HG02642 (cell line): ENCODE data around the gene MRPL44.

Source experiments
- ATAC-seq: cut with Tn5 transposase; IDR thresholded peaks from one replicate; pipeline ENCODE4 v1.9.1; 2021; ENCODE audit warnings: mild to moderate bottlenecking; ENCODE audit not compliant: unreplicated experiment, poor library complexity

Gene MRPL44

DNA sequence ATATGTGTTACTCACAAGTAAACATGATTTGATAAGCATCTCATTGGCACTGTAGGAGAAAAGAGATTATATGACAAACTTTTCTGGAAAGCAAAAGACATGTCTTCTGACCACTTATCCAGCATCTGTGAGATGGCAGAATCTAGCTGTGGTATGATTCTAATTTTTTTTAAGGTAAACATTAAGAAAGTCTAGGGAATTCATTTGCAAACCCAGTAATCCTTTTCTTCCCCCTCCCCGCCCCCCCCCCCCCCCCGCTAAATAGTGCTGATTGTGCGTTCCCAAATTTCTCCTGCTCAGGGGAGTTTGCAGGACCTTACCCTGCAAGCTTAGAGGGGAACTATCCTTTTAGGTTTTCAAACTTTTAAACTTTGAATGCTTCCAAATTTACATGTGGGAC, 12.1 kb downstream of the MRPL44 start:
- ATAC-seq: no peak

DNA sequence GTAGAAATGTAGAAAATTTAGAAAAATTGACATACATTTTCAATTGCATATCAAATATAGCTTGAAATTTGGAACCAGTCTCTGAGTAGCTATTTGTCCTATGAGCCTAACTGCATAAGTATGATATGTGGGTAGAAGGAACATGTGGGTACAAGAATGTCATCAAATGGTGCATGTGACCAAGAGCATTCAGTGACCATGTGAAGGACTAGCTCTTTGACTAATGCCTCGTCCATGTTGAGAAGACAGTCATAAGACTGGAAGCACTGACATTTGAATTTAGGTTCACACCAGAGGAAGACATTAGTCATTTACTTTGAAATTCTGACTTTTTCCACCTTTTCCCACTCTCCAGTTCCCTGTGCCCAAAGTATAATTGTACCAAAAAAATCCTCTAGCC, 12.6 kb downstream of the MRPL44 start:
- ATAC-seq: no peak

DNA sequence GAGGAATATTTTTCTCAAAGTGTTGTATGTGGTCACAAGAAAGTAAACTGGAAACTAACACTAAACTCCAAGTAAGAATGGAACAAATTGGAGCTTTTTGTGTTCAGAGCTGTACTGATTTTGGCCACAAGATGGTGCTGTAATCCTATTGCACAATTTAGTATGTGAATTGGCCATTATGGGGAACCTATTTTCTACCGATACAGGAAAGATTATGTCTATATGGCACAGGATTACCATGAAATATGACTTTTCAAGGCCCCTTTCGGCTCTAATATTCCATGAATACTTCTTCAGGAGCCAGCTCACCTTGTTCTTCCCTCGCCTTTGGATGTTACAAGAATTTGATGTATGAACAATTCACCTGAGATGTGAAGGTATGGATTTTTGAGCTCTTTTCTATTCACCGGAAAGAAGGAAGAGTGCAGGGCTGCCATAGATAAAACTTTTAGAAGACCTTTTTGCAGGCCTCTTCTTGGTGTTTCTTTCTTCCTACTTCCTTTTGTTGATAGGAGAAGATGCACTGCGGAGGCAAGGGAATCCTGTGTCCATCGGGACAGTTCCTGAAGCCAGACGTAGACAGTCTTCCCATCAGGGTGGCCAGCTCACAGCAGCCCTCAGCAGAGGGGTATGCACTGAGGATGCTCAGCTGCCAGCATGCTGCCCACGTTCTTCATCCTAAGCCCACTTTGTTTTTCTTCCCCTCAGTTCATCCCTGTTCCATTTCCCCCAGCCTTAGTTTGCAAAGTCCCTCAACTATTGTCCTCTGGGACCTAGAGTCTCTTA, 13.3 kb downstream of the MRPL44 start:
- ATAC-seq: peak; percentile 78

DNA sequence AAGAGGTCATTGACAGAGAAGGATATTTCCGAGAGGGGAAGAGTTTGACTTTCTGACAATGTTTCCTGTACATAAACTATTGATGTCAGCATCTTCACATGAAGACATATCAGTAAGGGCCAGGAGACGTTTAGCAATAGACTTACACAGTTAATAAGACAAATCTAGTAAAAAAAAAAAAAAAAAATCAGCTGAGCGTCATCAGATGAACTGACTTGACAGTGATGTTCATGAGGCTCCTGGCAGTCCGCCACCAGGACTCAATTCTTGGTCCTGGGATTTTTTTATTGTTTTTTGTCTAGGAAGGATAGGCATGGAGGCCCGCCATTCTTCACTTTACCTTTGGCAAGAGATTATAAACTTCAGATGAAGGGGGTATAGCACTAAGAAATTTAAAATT, 14.5 kb downstream of the MRPL44 start:
- ATAC-seq: no peak

DNA sequence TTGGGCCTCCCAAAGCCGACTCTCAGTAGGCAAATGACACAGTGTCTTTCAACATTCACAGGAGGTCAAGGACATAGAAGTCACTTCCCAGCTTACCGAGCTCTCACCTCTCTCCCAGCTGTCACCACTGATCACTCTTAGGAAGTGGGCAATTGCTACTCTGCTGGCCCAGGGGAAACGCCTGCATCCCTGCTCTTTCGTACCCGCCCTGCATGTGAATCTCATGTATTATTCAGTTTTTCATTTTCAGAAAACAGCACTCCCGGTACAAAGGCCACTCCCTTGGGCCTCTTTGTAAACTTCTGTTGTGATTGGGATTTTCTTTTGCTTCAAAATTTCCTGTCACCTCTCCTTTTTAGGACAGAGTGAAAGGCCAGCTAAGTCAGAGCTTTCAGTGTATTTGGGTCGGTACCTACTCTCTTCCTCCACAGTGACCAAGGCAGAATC, 15.4 kb downstream of the MRPL44 start:
- no peak for ATAC-seq

DNA sequence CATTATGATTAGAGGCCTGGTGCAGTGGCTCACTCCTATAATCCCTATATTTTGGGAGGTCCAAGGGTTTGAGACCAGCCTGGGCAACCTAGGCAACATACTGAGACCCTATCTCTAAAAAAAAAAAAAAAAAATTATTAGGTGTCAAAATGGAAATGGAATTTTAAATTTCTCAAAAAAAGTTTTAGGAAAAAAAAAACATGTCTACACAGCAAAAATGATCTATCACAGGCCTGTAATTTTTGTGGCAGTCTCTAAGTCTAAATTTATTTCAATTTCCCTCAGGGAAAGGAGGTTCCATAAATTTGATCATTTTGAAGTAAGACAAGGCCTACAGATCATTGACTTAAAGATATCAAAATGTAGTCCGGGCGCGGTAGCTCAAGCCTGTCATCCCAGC, 16.3 kb downstream of the MRPL44 start:
- ATAC-seq: no peak

DNA sequence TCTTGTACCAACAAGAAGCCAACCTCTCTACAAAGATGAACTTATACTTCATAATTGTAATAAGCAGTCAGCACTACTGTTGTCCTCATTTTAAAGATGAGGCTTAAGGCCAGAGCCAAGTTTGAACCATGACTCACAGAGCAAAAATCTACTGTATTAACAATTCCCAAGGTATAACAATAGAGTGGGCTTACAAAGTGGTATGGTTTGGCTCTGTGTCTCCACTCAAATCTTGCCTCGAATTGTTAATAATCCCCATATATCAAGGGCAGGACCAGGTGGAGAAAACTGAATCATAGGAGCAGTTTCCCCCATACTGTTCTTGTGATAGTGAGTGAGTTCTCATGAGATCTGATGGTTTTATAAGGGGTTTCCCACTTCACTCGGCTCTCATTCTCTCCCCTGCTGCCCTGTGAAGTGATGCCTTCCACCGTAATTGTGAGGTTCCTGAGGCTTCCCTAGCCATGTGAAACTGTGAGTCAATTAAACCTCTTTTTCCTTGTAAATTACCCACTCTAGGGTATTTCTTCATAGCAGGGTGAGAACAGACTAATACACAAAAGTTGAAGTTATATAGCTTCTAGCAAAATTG, 19.5 kb downstream of the MRPL44 start:
- ATAC-seq: no peak

DNA sequence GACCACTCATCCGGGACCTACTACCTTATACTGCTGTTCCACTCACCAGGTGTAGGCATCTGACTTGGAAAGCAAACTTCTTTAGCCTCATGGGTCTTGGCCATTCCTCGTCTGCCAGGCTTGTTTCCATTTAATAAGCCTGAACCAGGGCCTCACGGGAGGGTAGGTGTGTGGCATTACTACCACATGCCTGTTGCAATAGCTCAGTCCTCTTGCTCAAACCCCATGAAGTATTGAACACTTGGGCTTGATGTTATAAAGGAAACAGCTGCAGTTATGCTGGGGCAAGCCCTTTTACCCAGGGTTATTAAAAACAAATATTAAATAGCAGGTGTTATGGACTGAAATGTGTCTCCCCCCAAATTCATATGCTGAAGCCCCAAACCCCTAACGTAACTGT, 21.2 kb downstream of the MRPL44 start:
- no peak for ATAC-seq

DNA sequence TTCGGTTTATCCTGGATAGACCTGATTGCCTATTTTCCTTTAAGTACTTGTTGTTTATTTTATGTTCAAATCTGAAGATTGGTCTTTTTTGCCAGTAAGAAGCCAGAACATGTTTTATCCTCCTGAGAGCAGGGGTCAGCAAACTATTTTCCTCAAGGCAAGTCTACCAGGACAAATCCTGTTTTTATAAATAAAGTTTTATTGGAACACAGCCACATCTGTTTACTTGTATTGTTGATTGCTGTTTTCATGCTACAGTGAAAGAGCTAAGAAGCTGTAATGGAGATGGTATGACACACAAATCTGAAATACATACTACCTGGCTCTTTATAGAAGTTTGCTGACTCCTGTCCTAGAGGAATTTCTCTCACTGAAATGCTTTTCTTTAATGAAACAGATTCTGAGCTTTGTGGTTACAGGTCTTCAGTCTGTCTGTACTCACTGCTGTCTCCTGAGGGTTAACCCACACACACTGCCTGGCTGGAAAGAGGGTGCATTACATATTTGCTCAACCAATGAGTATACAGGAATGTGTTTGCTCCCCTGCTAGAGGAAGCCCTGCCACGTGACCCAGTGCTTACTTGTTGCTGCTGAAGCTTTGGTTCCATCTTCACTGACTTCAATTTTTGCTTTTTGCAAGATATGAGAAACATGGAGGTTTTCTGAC, 22.6 kb downstream of the MRPL44 start:
- no peak for ATAC-seq

DNA sequence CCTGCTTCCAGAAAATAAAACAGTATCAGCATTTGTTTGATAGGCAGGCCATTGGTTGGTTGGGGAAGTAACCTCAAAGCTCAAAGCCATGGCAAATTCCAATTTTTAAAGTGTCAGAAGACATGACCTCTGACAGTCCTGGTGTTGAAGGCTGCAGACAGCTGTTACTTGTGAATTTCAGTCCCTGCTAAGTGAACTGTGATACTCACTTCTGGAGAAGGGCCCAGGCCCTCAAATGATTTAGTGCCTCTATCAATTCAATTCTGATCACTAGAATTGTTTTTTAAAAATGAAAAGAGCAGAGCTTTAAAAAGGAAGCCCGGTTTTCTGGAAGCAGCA, 23.1 kb downstream of the MRPL44 start:
- ATAC-seq: no peak

DNA sequence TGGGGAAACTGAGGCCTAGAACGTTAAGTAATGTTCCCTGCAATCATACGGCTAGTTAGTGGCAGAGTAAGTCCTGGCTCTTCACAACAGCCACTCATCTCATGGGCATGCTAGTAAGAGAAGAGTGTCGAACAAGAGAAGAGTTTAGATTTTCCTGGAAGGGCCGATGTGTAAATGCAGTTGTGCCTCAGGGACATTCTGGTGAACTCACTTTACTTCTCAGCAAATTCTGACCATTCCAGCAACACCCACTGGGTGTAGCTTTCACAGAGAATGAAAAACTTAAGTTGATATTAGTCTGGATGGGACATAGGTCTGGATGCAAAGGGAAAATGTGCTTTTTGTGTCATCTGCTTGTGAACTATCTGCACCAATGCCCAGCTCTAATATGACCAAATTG, 23.5 kb downstream of the MRPL44 start:
- ATAC-seq: no peak

DNA sequence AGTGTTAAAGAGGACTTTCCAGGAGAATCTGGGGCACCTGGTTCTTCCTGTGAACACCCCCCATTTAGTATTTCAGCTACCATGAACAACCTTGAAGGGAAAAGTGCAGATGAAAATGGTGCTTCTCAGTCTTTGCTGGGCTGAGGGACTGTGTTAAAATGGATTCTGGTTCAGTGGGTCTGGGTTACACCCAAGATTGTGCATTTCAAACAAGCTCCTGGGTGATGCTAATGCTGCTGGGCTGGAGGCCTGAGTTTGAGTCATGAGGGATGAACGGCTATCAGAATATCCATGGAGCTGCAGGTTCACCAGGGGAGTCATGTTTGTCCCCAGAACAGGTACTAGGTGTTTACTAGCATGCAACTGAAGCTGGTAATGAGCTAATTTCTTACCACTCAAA, 24.0 kb downstream of the MRPL44 start:
- no peak for ATAC-seq

DNA sequence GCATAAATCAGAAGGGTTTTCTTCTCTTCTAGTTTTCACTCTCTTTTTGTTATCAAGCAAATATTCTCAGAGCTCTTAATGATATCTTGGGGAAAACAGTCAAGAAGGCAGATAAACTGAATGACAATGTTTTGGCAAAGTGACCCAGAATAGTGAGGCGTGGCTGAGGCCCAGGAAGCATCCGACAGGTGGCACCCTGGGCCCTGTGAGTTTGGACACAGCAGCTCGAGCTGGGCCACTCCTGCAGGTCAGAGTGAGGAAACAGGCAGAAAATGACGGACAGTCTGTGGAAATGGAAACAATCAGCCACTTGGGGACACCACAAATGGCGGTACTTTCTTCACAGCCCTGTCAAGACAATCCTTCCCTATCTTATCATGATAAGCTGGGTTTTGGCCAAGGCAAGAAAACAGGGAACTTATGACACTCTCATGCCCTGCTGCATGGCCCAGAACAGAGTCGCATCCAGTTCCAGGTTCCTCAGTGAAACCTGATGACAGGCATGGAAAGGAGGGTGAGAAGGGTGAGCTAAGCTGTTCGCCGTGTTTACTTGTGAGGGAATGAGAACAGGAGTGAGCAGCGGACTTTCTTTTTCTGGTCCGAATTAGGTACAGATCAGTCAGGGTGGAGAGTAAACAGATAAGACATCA, 32.1 kb downstream of the MRPL44 start:
- ATAC-seq: no peak

DNA sequence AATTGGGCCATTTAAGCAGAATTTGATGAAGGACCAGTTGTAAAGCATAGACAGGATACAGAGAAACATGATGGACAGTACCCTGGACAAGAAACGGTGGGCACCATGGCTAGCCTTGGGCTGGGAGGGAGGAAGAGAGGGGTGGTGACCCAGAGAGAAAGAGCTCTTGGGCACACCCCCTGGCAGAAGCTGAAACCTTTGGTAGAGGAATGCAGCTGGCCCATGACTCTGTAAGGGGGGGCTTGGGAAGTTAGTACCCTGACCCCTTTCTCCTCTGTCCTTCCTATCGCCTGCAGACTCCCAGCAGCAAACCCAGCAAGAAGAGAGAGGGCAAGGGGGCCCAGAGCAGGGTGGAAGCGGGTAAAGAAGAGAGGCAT, 32.6 kb downstream of the MRPL44 start:
- ATAC-seq: no peak

DNA sequence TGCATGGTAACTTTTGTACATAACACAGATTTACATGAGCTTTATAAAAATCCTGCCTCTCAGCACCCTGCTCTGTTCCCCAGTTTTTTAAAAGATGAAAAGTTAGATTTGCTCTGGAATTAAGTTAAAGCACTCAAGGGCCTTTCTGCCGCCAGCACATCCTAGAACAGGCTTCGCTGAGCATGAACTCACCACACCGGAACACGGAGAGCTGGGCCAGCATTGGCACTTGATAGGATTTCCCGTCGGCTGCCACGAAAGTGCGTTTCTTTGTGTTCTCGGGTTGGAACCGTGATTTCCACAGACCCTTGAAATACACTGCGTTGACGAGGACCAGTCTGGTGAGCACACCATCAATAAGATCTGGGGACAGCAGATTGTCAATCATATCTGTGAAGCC, 34.3 kb downstream of the MRPL44 start:
- ATAC-seq: no peak

DNA sequence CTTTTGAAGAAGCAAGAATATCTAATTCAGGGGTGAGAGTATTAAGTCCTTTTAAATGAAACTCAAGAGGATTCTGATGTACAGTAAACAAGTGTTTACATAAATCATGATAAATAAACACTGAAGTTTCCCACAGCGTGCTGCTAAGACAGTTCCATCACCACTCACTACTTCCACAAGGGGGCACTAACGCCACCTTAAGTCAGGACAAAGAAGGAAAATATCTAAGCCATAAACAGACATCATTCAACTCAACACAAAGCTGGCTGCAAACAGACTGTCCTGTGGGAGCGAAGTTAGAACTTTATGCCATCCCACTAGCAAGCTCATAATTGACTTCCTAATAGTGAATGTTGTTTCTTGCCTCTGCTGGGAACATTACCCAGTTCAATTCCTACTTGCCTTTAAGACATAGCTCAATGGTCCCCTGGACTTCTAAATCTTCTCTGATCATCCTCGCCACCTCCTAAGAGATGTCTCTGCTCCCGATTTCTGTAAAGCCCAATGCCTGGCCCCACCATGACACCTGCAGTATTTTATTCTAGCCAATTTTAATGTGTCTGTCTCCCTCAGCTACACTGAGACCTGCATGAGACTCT, 36.5 kb downstream of the MRPL44 start:
- ATAC-seq: no peak

DNA sequence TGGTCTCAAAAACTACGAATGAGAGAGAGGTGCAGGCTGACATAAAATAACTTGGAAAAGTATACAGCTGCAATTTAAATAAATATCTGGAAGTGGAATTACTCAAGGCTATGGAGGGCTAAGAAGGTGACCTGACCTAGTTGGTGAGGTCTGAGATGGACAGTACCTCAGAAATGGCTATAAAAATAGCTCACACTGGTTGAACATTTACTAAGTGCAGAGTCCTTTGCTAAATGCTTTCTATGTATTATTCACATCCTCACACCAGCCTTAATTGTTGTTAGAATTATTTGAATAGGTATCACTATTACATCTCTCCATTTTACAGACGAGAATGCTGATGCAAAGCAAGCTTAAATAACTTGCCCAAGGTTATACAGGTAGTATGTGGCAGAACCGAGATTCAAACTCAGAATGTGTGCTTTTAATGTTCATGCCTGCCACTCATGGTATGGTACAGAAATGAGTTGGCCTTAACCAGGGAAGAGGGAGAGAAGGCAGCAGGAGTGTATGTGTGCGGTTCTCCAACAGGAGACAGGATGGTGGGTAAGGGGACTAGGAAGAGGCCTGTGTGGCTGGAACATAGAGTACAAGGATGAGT, 37.4 kb downstream of the MRPL44 start:
- no peak for ATAC-seq

DNA sequence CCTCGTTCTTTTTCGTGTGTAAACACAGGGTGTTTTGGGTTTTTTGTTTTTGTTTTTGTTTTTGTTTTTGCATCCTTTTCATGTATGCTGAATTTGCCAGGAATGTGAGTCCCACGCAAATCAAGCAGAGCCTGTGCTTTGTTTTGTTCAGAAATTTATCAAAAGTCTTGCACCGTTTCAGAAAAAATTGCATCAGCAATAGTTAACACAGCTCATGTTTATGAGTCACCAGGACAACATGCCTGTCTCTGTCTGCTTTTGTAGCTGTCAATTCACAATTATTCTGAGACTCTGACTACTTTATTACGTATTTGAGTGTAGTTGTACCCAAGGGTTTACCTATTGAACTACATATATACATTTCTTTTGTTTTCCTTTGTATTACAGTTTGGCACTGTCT, 38.3 kb downstream of the MRPL44 start:
- no peak for ATAC-seq

DNA sequence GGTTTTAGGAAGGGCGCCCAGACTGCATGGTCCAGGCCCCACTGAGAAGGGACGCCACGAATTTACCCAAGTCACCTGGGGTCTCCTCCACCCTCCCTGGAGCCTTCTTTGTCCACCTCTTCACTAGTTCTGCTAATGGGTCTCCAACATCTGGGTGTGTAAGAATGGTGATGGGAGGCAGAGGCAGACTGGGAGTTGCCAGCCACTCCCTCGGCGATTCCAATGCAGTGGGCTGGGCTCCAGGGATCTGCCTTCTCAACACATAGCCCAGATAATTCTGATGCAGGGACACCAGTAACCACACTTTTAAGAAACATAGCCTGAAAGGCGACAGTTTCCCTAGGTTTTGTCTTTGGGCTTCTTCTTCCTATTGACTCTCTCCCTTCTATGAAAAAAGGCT, 39.1 kb downstream of the MRPL44 start:
- no peak for ATAC-seq

DNA sequence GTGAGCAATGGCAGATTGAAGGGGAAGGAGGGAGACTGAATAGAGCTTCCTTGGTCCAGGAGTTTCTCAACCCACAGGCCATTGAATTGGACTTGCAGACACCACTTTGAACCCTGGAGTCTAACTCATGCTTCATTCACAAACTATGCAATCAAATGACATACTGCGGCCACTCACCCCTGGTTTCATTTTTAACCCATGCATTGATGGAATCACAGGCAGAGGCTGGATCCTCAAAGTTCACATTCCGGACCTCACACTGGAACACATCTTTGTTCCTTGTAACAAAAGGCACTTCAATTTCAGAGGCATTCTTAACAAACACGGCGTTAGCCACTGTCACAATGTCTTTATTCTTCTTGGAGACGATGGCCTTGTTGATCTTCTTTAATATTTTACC, 40.7 kb downstream of the MRPL44 start:
- no peak for ATAC-seq

DNA sequence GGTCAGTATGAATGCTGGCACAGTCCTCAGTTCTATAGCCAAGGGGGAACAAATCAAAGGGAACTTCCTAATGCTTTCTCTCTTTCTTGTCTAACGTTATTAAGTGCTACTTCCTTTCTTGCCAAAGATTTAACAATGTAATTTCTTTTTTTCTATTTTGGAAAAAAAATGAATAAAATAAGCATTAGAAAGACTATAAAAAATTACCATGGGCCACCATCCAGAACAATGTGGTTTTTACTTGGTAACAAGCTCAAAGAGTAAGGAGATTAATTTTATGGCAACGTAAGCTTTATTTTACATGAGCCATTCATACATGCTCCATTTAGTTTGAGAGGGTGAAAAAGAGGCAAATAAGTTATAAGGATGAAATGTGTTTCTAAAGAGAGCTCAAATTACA, 41.7 kb downstream of the MRPL44 start:
- ATAC-seq: no peak
